ENCODE data around the gene MTA3. TPM values are rescaled to one million over a fixed set of nuclear protein-coding genes. Genes with fewer than 3 reads are reported as not detected.

Gene MTA3
- total RNA-seq, 1 experiment from 2014 or later = 21.0 TPM

GRCh38 chr2:42762823-42763804 is 194.7 kb downstream of the MTA3 start:
- peak in 1 of 2 experiments; percentile 38 for DNase-seq (ENCODE audit: low read depth in 1 of 2, low spot score in 2 of 2)
- Histone ChIP-seq H3K36me3 (no peaks in the 10 kb centered on the region), H3K4me3 (no peak overlapping the region), H3K27me3 (replicated peaks) (no peaks in the 10 kb centered on the region), H3K9me3 (replicated peaks) (no peaks in the 10 kb centered on the region), H3K4me1 (replicated peaks) (no peaks in the 10 kb centered on the region), H3K27ac (no peak overlapping the region)

GRCh38 chr2:42764096-42764495 is 195.7 kb downstream of the MTA3 start, which contains the start of gene OXER1:
OXER1 (minus strand) TSS chr2:42764135; CDS start chr2:42764062, 73 bp downstream.
- Histone ChIP-seq H3K9me3 (replicated peaks) (no peaks in the 10 kb centered on the region), H3K27ac (no peak within 1 kb of the TSS), H3K4me1 (replicated peaks) (no peaks in the 10 kb centered on the region), H3K36me3 (no peaks in the 10 kb centered on the region), H3K27me3 (replicated peaks) (no peaks in the 10 kb centered on the region), H3K4me3 (no peak within 1 kb of the TSS)
- peak in 1 of 2 experiments; percentile 28 for DNase-seq (ENCODE audit: low read depth in 1 of 2, low spot score in 2 of 2)

GRCh38 chr2:42764901-42765300 is 196.5 kb downstream of the MTA3 start:
- H3K27me3 ChIP-seq (replicated peaks) = no peaks in the 10 kb centered on the region
- H3K4me3 ChIP-seq = no peak overlapping the region
- H3K9me3 ChIP-seq (replicated peaks) = no peaks in the 10 kb centered on the region
- H3K27ac ChIP-seq = no peak overlapping the region
- no peaks in the 10 kb centered on the region for H3K36me3 ChIP-seq
- no peak for DNase-seq (ENCODE audit: low read depth in 1 of 2, low spot score in 2 of 2)
- H3K4me1 ChIP-seq (replicated peaks) = no peaks in the 10 kb centered on the region

- DNase-seq (ENCODE audit: low read depth in 1 of 2, low spot score in 2 of 2) = no peak
- no peaks in the 10 kb centered on the region for H3K9me3 ChIP-seq (replicated peaks)
- no peaks in the 10 kb centered on the region for H3K4me1 ChIP-seq (replicated peaks)
- no peak overlapping the region for H3K4me3 ChIP-seq
- no peaks in the 10 kb centered on the region for H3K36me3 ChIP-seq
- no peaks in the 10 kb centered on the region for H3K27me3 ChIP-seq (replicated peaks)
- H3K27ac ChIP-seq = no peak overlapping the region
Observed at GRCh38 chr2:42765686-42766085, 197.3 kb downstream of the MTA3 start.

- no peaks in the 10 kb centered on the region for H3K36me3 ChIP-seq
- no peak overlapping the region for H3K4me3 ChIP-seq
- no peaks in the 10 kb centered on the region for H3K9me3 ChIP-seq (replicated peaks)
- no peak overlapping the region for H3K27ac ChIP-seq
- H3K4me1 ChIP-seq (replicated peaks) = no peaks in the 10 kb centered on the region
- H3K27me3 ChIP-seq (replicated peaks) = no peaks in the 10 kb centered on the region
- no peak for DNase-seq (ENCODE audit: low read depth in 1 of 2, low spot score in 2 of 2)
Observed at GRCh38 chr2:42767080-42767898, 198.9 kb downstream of the MTA3 start.

DNA sequence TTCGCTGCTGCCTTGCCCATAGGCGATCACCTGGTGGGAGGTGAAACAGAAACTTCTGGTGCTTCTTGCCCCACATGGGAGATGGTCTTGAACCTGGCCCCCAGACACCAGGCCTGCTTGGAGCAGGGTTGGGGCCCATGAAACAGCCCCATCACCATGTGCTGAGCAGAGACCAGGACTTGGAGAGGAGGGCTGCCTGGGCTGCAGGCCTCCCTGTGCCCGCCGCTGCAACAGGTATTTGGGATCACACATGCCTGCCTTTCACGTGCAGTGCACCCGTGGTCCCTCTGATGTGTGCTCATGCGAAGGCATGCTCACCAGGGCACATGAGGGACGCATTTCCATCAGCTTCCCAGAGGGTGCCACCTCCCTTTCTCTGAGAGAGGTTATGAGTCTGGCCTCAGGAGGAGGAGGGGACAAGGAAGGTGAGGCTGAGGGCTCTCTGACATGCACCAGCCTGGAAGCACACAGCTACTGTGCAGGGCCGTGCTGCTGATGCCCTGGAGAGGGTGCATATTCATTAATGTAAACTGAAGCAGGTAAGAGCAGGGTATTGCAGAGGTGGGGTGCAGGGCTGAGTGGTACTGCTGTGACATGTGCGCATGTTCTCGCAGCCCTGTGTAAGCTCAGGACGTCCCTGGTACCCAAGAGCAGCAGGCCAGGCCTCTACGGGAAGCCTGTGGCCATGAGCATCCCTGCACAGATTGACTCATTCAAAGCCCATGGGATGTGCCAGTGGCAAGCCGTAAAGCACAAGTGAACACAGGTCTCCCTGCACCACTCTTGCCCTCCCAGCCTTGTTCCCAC is 199.7 kb downstream of the MTA3 start:
- no peaks in the 10 kb centered on the region for H3K9me3 ChIP-seq (replicated peaks)
- DNase-seq (ENCODE audit: low read depth in 1 of 2, low spot score in 2 of 2) = no peak
- H3K27me3 ChIP-seq (replicated peaks) = no peaks in the 10 kb centered on the region
- H3K36me3 ChIP-seq = no peaks in the 10 kb centered on the region
- no peak overlapping the region for H3K4me3 ChIP-seq
- no peak overlapping the region for H3K27ac ChIP-seq
- H3K4me1 ChIP-seq (replicated peaks) = no peaks in the 10 kb centered on the region

GRCh38 chr2:42768706-42769256 is 200.3 kb downstream of the MTA3 start:
- no peaks in the 10 kb centered on the region for H3K4me1 ChIP-seq (replicated peaks)
- DNase-seq (ENCODE audit: low read depth in 1 of 2, low spot score in 2 of 2) = no peak
- H3K27ac ChIP-seq = no peak overlapping the region
- no peaks in the 10 kb centered on the region for H3K27me3 ChIP-seq (replicated peaks)
- H3K36me3 ChIP-seq = no peaks in the 10 kb centered on the region
- H3K4me3 ChIP-seq = no peak overlapping the region
- no peaks in the 10 kb centered on the region for H3K9me3 ChIP-seq (replicated peaks)

- no peak for DNase-seq (ENCODE audit: low read depth in 1 of 2, low spot score in 2 of 2)
- H3K4me3 ChIP-seq = no peak overlapping the region
- H3K36me3 ChIP-seq = no peaks in the 10 kb centered on the region
- no peaks in the 10 kb centered on the region for H3K4me1 ChIP-seq (replicated peaks)
- H3K27me3 ChIP-seq (replicated peaks) = no peaks in the 10 kb centered on the region
- H3K27ac ChIP-seq = no peak overlapping the region
- no peaks in the 10 kb centered on the region for H3K9me3 ChIP-seq (replicated peaks)
Observed at GRCh38 chr2:42769583-42770287, 201.3 kb downstream of the MTA3 start.

DNA sequence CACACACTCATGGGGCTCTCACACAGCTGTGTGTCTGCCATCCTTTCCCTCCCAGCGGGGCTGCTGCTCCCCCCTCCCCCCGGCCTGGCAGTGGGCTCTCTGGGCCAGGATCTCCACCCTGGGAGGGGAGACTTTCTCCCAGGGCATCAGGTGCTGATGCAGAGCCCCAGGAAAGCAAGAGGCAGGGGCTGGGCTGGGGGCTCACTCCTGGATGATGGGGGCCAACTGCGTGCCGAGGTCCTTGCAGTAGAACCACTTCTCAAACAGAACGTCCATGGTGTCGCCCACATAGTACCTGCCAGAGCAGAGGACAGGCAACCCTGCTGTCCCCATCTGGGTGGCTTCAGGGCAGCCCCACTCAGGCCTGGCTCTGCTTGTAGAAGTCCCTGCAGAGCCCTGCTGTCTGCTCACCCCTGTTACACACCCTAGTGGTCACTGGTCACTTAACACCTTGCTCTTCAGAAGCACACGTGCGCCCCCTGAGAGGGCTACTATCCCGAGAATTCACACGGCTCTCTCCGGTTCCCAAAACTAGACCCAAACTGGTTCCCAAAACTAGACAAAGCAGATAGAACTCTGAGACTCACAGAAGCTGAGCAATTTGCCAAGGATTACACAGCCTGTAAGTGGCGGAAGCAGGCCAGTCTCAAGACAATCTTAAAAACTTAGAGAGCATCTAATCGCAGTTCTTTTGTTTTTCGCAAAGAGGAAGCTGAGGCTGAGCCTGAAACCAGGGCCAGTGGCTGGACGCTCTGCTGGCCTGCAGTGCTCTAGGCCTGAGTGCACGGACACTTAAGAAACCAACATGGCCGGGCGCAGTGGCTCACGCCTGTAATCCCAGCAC is 202.1 kb downstream of the MTA3 start:
- Histone ChIP-seq H3K36me3 (no peaks in the 10 kb centered on the region), H3K9me3 (replicated peaks) (no peaks in the 10 kb centered on the region), H3K27me3 (replicated peaks) (no peaks in the 10 kb centered on the region), H3K4me1 (replicated peaks) (no peaks in the 10 kb centered on the region), H3K27ac (no peak overlapping the region), H3K4me3 (no peak overlapping the region)
- DNase-seq (ENCODE audit: low read depth in 1 of 2, low spot score in 2 of 2) = peak in 1 of 2 experiments; percentile 15

DNA sequence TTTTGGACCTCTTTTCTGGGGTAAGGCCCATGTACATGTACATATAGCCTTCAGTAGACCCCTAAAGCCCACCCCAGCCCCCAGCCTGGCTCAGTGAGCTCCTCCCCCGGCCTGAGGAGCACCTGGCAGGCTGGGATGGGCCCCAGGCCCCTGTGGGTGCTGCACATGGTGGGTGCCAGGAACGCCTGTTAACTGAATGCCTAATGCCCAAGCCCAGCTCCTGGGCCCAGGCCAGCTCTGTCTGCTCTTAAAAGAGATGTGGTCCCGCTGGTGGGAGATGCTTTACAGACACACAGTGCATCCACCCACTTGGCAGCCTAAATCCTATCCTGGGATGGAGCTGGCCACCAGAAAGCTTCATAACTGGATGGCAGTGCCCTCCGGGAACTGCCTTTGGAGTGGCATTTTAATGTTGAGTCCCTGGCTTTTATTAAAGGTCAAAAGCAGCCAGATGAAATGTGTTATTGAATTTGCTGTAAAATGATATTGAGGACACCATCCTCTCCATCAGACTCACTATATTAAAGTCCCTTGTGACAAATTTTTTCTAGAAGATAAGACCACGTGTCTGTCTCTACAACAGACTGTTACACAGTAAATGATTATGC is 203.2 kb downstream of the MTA3 start:
- Histone ChIP-seq H3K27ac (no peak overlapping the region), H3K4me1 (replicated peaks) (no peaks in the 10 kb centered on the region), H3K9me3 (replicated peaks) (no peaks in the 10 kb centered on the region), H3K36me3 (no peaks in the 10 kb centered on the region), H3K4me3 (no peak overlapping the region), H3K27me3 (replicated peaks) (no peaks in the 10 kb centered on the region)
- peak in 1 of 2 experiments; percentile 28 for DNase-seq (ENCODE audit: low read depth in 1 of 2, low spot score in 2 of 2)

DNA sequence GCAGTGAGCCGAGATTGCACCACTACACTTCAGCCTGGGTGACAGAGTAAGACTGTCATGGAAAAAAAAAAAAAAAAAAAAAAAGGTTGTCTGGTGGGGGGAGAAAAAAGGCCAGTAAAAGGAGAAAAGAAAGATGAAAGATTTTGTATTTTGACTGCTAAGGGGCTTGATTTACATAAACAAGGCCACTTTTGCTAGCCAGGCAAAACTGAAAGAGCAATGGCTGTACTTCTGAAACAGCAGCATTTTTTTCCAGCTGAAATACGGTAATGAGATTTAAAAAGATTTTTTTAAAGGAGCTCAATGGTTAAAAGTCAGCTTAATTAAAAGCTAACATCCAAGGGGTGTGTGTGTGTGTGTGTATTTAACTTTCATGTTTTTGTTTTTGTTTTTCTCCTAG is 206.8 kb downstream of the MTA3 start:
- H3K27me3 ChIP-seq (replicated peaks) = no peaks in the 10 kb centered on the region
- no peak for DNase-seq (ENCODE audit: low read depth in 1 of 2, low spot score in 2 of 2)
- H3K9me3 ChIP-seq (replicated peaks) = no peaks in the 10 kb centered on the region
- no peak overlapping the region for H3K27ac ChIP-seq
- peaks cover 7% of the 10 kb centered on the region; the same call in 1 of the 2 replicates for H3K4me1 ChIP-seq (replicated peaks)
- H3K4me3 ChIP-seq = no peak overlapping the region
- no peaks in the 10 kb centered on the region for H3K36me3 ChIP-seq

- no peak for DNase-seq (ENCODE audit: low read depth in 1 of 2, low spot score in 2 of 2)
- H3K4me1 ChIP-seq (replicated peaks) = peaks cover 7% of the 10 kb centered on the region; the same call in 1 of the 2 replicates
Observed at GRCh38 chr2:42775810-42776209, 207.4 kb downstream of the MTA3 start.

More at GRCh38 chr2:42775810-42776209, 207.4 kb downstream of the MTA3 start:
- Histone ChIP-seq H3K4me3 (no peak overlapping the region), H3K27me3 (replicated peaks) (no peaks in the 10 kb centered on the region), H3K36me3 (no peaks in the 10 kb centered on the region), H3K9me3 (replicated peaks) (no peaks in the 10 kb centered on the region), H3K27ac (no peak overlapping the region)

Data from SJSA1 (cell line).